NCI-H748 (cell line): ENCODE data around the gene NKTR.

Experiments used
- DNase-seq: peaks from one replicate; lab custom pipeline; 2025; ENCODE audit not compliant: unreplicated experiment; lab: John Stamatoyannopoulos, UW

Gene NKTR

DNA sequence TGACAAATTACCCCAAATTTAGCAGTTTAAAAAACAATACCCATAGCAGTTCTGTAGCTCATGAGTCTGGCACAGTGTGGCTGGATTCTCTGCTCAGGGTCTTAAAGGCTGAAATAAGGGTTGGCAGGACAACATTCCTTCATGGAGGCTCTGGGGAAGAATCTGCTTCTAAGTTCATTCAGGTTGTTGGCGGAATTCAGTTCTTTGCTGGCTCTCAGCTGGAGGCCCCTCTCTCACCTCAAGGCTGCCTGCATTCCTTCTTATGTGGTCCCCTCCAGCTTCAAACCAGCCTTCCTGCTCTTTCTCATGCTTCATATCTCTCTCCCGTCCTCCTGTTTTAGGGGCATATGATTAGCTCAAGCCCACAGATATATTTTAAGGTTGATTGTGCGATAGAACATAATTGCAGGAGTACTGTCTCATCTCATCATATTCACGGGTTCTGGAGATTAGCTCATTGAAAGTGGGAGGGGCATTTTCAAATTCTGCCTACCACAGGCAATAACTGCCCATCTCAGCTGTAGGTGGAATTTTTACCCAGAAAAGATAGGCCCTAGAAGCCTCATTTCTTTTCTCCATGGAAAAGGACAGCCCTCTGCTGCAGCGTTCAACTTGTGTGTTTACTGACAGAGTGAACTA is 47.5 kb downstream of the NKTR start:
- DNase-seq, result no peak

DNA sequence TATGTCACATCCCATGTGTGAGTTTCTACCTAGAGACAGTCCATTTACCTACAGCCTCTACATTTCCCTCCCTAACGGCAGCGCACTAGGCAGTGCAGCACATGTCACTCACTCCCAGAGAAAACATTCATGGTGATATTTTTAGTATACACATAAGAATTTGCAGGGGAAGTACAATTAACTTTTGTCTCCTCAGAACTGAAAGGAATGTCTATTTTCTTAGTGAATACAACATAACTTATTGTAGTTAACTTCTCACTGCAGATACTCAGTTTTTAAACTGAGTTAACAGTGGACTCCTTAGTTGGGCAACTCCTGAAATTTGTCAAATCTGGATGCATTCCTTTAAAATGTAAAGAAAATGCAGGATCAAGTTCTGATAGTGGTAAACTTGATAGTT is 48.5 kb downstream of the NKTR start:
- no peak for DNase-seq

DNA sequence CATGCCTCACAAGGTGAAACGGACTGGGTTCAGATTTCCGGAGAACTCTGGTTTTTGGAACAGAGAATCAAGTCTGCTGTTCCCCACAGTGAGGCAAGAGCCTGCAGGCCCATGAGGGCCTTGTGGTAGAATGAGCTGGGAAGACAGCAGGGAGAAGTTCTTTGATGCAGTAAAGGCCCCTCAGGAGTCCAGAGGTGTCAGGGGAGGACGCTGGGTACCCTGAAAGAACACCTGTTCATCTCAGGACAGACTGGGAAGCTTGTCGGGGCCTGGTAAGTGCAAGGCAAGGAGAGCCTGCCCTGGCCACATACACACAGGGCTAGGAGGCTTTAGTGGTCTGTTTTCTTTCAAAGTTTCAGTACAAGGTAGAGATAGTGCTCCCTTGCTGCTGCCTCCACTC is 49.3 kb downstream of the NKTR start:
- DNase-seq, result no peak

DNA sequence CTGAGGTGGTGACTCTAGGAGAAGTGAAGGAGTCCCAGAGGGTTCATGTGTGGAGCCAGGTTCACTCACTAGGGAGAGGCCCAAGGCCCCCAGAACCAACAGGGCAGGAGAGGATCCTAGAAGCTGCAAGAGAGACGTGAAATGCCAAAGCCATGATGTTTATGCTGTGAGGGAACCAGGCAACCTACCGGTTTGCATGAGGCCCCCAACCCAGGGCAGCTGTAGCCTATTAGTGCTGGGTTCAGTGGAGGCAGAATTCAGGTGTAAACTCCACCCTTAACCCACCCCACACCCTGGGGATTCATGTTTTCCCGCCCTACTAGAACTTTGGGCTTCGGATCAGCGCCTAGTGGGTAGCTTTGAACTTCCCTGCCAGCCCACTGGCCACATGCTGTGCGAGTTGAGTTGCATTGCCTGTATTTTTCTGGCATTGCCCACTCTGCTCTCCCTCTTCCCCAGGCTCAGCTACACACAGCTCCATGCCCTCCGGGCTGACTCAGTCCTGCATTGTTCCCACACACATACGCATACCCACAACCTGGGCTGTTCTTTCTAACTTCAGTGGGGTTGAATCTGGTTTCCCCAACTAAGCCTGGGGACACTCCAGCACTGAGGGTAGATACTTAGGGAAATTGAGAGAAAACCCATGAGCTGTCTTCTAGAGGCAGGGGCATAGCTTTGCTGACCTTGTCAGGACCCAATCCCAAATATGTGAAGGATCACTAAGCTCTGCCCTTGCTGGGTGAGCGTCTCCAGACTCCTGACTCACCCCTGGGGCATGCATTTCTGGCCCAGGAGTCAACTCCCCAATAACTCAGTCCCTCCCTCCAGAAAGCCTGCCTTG is 51.0 kb downstream of the NKTR start:
- DNase-seq, result no peak

DNA sequence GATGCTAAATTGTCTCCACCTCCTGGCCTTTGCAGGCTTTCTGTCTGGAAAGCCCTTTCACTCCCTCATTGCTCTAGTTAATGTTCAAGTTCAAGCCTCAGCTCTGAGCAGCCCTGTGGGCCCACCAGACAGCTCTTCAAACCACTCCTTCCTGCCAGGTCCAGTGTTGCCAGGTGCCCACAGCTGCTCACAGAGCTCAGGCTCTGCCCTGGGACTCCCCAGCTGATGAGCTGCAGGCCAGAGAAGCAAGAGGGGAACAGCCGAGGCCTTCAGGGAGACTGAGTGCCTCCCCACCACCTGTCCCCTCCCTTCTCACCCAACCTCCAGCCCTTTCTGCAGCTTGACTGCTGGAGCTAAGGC is 51.7 kb downstream of the NKTR start:
- no peak for DNase-seq

DNA sequence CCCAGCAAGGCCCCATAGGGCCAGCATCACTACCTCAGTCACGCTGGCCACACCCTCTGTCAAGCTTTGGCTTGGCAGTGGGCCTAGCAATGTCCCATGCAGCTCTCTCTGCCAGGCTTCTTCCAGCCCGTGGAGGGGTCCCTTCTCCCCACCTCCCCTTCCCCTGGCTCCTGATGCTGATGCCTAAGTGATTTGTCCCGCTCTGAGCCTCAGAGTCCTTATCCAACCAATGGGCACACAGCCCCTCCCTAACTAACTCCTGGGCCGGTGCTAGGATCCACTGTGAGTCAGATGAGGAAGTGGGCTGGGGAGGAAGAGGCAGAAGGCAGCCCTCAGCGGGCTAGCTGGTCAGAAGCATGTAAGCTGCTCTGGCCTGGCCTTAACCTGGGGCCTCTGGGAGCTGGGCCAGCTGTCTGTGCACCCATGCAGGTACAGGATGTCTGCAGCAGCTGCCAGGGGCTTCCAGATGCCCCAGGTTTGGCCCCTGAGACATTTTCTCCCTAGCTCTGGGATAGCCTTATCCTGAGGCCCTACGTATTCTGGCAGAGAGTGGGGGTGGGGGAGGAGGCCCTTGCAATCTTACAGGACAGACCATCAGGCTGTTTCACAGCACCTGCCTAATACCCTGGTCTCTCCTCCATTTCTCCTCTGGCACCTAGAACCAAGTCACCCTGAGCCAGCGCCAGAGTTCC is 52.3 kb downstream of the NKTR start:
- DNase-seq, result no peak

DNA sequence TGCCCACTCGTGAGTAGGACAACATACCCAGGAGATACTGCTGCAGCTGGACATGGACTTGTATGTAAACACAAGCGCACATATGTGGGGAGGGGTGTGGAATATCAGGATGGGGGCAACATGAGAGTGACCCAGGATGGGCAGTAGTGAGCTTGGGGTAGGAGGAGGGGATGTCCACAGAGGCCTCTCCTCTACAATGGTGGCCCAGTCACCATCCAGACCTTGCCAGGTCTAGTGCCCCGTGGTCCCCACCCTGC is 52.7 kb downstream of the NKTR start:
- no peak for DNase-seq

DNA sequence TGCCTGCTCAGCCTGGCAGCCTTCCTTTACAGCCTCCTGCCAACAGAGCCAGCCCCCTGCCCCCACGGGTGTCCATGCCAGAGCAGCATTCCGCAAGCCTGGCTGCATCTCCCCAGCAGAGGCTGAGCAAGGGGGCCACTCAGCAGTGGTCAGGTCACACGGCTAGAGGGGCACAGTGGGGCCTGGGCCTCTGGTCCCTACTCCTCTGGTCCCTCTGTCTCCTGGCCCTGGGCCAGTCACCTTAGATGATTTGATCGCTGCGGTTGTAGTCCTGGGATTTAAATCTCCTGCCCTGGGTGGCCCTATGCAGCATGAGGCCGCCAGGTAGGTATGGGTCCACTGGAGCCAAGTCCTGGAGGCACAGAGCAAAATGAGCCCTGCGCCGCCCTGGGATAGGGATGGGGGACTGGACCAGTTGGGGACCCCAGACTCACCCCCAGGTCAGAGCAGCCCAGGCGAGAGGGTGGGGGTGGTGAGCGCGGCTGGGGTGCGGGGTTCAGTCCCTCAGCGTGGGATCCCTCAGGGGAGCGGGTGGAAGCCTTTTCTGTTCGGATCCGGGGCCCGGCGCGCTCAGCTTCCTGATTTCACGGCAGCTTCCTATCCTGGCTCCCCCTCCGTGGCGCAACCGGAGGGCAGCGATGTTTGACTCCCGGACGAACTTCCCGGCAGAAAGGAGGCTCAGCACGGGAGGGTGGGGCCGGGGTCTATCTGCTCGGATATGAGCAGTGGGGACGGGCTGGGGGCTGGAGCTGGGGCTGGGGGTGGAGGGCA is 53.3 kb downstream of the NKTR start, which contains the start of gene ZBTB47:
Gene ZBTB47, plus strand, starts transcription at position 138 of the 771 bp plus-strand sequence. CDS start 4,659 bp downstream, outside the sequence.
- peak; percentile 46 for DNase-seq

DNA sequence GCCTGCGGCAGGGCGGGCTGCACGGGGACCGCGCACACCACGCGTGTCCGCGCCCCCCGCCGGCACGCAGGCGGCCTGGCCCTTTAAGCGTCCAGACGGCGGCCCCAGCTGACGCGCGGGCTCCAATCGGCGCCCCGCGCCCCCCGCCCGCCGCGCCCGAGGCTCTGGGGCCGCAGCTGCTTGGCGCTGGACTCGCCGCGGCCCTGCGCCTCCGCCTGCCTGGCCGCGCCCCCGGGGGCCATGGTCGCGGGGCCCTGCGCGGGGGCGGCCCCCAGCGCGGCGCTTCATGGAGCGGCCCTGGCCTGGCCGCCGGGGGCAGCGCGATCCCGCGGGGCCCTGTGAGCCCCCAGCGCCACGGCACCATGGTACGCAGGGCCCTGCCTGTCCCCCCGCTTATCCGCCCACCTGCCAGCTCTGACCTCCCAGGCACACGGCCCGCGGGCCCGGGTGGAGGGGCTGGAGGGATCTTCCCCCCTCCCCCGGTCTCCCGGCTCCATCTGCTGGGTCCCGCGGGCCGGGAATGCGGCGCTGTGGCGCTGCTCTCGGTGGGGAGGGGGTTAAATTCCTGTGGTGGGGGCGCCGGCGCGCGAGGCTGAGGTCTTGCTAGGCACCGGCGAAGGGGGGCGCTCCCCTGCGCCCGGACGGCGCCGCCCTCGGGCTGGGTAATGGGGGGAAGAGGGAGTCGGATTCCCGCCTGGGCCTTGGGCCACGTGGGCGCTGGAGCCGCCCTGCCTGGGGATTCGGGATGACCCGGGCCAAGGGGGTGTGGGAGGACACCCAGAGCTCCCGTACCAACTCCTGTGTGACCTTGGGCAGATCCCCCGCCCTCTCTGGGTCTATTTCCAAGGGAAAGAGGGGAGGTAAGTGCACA is 54.1 kb downstream of the NKTR start:
- DNase-seq, result peak; percentile 58

DNA sequence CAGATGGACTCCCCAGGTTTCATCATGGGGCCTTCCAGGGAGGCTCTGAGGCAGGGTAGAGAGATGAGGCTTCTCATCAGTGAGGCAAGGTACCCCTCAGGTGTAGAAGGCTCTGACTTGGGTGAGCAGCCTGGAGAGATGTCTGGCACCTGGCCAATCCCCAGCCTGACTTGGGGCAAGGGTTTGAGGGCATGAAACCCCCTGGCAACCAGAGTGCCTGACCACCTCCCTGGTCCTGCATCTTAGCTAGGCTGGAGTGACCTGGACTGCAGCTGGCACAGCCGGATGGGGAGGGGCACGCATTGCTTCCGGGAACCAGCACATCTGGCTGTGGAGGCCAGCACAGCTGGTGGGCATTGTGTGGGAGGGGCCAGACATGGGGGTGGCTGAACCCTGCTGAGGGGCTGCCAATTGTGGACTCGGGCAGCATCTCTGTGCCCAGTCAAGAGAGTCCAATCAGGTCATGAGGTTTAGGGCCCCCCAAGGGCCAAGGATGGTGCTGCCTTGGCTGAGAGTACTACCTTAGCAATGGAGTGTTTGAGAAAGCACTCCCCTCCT is 54.9 kb downstream of the NKTR start:
- DNase-seq, result peak; percentile 10

DNA sequence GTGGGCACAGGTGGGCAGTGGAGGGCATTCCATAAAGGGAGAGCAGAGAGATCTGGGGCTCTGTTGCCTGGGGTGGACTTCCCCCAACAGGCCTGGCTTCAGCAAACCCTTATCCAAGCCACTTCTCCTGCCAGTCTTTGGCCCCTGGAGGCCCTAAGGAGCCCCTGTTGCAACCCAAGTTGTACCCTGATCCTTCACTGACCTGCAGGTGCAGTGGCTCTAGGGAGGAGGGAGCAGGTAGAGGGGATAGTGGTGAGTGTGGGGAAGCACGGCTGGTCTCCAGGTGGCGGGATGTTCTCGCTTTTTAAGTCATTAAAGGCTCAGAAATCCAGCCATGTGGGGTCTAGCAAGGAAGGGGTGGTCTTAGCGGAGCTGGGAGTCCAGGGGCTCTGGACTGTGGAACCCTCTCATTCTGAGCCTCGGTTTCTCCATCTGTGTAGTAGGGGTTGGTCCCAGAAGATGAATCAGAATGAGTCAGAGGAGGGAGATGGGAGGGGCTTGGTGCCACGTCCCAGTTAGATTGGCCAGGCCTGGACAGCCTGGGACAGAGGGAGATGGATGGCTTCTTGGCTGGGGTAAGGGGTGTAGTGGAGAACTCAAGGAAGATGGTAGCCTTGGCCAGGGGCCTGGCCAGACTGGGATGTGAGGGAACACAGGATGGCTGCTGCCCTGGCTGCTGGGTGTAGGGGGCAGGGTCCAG is 55.6 kb downstream of the NKTR start:
- no peak for DNase-seq

DNA sequence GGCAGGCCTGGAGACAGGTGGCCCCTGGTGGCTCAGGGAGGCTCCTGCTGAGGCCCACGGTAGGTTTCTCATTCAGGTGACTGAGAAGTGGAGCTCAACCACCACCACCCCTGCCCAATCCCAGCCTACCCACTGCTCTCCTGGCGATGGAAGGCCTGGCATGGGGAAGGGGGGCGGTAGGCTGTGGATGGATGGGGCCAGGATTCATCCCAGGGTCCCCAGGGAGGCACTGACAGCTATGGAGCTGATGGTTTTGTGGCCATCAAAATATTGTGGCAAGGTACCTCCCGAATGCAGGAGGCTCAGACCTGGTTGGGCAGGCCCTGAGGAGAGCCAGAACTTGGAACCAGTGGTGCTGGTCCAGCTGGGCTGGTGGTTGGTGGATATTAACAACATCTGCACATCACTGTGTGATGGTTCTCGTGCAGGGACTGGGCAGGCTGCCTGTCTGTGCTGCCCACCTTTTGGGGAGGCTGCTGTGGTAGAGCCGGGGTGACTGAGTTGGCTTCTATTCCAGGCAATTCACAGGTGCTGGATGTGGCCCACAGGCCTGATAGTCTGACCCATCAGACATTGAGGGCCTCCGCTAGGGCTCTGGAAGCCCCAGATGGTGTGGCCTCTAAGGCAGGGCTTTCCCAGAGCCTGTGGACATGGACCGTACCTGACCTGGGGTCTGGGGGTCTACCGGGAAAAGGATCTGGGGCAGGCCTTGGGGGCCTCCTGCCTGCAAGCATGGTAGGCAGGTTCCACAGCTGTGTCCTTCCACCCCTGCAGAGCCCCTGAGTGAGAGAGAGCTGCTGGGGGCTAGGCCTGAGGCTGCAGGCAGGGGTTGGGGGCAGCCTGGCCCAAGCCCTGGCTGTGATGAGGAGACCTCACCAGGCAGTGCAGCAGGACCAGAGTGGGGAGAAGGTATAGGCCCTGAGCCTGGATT is 56.5 kb downstream of the NKTR start:
- DNase-seq, result no peak

DNA sequence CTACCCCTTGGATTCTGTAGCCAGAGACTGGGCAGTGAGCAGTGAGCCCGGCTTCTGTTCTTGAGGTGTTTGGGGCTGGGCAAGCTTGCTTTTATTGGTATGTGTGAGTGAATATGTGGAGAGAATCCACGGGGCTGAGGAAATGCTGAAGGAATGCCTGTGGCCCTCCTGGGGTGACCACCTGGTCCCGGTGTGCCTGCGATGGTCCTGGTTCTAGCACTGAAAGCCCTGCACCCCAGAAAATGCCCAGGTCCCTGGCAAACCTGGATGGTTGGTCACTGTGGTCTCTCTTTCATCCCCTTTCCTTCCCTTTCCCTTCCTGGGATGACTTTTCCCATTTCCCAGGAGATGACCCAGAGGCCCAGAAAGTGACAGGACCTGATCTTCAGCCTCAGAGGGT is 57.2 kb downstream of the NKTR start:
- no peak for DNase-seq

DNA sequence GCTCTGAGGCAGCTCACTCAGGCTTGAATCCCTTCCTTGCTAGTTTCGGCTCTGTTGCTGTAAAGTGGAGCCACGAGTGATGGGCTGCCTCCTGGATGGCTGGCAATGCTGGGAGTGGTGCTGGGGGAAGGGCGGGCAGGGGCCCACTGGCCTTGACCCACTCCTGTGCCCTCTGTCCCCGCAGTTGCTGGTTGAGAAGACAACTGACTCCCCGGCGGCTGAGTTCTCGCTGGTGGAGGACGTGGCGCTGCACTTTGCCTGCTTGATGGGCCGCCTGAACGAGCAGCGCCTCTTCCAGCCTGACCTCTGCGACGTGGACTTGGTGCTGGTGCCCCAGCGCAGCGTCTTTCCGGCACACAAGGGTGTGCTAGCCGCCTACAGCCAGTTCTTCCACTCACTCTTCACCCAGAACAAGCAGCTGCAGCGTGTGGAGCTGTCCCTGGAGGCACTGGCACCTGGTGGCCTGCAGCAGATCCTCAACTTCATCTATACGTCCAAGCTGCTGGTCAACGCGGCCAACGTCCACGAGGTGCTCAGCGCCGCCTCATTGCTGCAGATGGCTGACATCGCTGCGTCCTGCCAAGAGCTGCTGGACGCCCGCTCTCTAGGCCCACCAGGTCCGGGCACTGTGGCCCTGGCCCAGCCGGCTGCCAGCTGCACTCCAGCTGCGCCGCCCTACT is 57.7 kb downstream of the NKTR start:
- no peak for DNase-seq

DNA sequence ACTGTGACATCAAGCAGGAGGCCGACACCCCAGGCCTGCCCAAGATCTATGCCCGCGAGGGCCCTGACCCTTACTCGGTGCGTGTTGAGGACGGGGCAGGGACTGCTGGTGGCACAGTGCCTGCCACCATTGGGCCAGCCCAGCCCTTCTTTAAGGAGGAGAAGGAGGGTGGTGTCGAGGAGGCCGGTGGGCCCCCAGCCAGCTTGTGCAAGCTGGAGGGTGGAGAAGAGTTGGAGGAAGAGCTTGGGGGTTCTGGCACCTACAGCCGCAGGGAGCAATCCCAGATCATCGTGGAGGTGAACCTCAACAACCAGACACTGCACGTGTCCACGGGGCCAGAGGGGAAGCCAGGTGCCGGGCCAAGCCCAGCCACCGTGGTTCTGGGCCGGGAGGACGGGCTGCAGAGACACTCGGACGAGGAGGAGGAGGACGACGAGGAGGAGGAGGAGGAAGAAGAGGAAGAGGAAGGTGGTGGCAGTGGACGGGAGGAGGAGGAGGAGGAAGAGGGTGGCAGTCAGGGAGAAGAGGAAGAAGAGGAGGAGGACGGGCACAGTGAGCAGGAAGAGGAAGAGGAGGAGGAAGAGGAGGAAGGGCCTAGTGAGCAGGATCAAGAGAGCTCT is 58.4 kb downstream of the NKTR start:
- DNase-seq, result no peak

DNA sequence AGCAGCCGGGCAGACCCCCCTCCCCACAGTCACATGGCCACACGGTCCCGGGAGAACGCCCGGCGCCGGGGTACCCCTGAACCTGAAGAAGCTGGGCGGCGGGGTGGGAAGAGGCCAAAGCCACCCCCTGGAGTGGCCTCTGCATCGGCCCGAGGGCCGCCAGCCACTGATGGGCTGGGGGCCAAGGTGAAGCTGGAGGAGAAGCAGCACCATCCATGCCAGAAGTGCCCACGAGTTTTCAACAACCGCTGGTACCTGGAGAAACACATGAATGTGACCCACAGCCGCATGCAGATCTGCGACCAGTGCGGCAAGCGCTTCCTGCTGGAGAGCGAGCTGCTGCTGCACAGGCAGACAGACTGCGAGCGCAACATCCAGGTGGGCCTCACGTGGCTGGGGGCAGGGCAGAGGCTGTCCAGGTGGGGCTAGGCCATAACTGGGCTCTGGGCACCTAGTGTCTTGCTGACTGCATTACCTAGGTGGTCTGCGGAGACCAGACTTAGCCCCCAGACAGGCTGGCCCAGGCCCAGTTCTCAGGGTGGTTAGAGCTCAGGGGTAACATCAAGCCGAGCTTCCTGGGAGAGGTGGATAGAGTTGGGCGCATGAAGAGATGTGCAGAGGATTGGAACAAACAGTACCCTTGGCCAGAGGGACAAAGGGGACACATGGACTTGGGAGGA is 59.1 kb downstream of the NKTR start:
- DNase-seq, result no peak

DNA sequence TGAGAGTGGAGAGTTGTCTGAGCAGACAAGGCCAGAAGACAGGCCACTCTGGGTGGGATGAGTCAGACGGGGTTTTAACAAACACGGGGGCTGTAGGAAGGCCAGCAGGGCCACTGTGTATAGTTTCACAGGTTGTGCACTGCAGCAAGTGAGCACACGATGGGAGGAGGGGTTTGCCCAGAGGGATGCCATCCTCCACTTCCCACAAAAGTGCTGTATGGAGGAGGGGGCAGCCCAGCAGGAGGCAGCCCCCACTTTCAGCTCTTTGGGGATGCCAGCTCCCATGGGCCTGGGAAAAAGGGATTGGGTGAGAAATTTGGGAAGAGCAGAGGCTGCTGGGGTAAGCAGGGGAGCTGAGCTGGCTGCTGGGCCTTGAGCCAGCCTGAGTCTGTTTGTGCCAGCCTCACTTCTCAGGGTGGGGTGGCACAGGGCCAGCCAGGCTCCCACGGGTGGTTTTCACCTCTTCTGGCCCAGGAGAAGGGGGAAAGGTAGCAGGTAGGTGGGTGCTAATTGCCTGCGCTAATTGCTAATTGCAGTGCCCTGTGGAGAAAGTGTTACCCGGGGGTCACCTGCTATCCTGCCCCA is 59.7 kb downstream of the NKTR start:
- DNase-seq, result no peak
